GM12875 (cell line): ENCODE measurements around the gene COL13A1.

Experiments used
- H3K4me3 ChIP-seq: one replicate; pipeline ENCODE4 v1.5.1; 2011; ENCODE audit warnings: low read depth, low read length, control low read depth
- CTCF ChIP-seq: IDR thresholded peaks from 2 replicates; pipeline ENCODE4 v1.5.1; 2011; ENCODE audit warnings: low read depth, mild to moderate bottlenecking, control low read depth, inconsistent platforms, low read length, moderate library complexity, borderline replicate concordance; ENCODE audit not compliant: insufficient read depth

COL13A1 gene

GRCh38 chr10:69948261-69948660 lies 146.6 kb downstream of the COL13A1 start:
- no peak overlapping the region for H3K4me3 ChIP-seq
- TF ChIP-seq CTCF = no peak

GRCh38 chr10:69949770-69950169 lies 148.1 kb downstream of the COL13A1 start:
- H3K4me3 ChIP-seq = no peak overlapping the region
- TF ChIP-seq CTCF = no peak

GRCh38 chr10:69951658-69952057 lies 150.0 kb downstream of the COL13A1 start:
- no peak for TF ChIP-seq CTCF
- no peak overlapping the region for H3K4me3 ChIP-seq

- H3K4me3 ChIP-seq = no peak overlapping the region
Observed at GRCh38 chr10:69952069-69952800, 150.5 kb downstream of the COL13A1 start.

GRCh38 chr10:69952821-69953221 lies 151.1 kb downstream of the COL13A1 start:
- no peak overlapping the region for H3K4me3 ChIP-seq
- TF ChIP-seq CTCF = no peak

More at GRCh38 chr10:69952069-69952800, 150.5 kb downstream of the COL13A1 start:
- TF ChIP-seq CTCF = no peak

- TF ChIP-seq CTCF = no peak
- H3K4me3 ChIP-seq = no peak overlapping the region
Observed at GRCh38 chr10:69953851-69954250, 152.1 kb downstream of the COL13A1 start.

- H3K4me3 ChIP-seq = no peak overlapping the region
- TF ChIP-seq CTCF = no peak
Observed at GRCh38 chr10:69955211-69955805, 153.6 kb downstream of the COL13A1 start.
